ENCODE measurements around the gene GFOD2.

DNA sequence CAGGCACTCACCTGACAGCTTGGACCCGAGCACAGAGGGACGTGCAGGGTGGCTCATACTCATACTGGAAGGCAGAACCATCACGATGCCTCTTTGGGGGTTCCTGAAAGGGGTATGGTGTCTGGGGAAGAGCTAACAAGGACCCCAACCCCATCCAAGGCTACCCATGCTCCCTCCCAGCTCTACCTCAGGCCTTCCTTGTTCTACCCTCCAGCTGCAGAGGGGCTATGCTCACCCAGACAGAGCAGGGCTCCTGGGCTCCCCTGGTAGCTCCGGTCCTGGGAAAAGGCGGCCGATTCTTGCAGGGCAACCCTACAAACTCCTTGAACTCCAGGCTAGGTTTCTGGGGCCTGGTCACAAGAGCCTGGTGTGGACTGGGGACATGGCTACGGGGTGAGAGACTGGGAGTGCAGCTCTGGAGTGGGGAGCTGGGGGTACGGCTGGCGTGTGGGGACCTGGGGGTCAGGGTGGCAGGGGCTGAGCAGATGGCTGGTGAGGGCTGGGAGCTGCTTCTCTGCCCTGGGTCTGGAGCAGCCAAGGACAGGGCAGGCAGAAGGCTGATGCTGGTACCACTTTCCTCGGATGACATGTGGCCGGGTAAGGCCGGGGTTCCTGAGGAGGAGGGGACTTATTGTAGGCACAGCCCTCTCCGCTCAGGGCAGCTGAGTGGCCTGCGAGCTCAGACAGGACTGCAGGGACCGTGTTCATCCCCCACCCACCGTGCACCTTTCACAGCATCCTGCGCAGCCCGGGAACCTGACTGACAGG, 61.2 kb downstream of the GFOD2 start:
- TF ChIP-seq POLR2A (IDR thresholded peaks at IDR 0.05; ENCODE audit: low read depth, low read length) (no peak), POLR2AphosphoS5 (IDR thresholded peaks at IDR 0.05; ENCODE audit: low read depth, low read length) (peak; percentile 12; the same call in 1 of the 2 replicates), TAF1 (IDR thresholded peaks at IDR 0.05; ENCODE audit: low read depth, low read length) (no peak), POU2F2 (IDR thresholded peaks at IDR 0.05; ENCODE audit: low read depth, low read length) (no peak), SPI1 (IDR thresholded peaks at IDR 0.05; ENCODE audit: low read depth, low read length) (no peak)
